NCI-H2227 treated with DMSO at 0.1 percent for 48 hours (cell line): ENCODE measurements around the gene CLCN1.

Source experiments
- DNase-seq: peaks from one replicate; lab custom pipeline; 2025; lab: John Stamatoyannopoulos, UW

Gene CLCN1

GRCh38 chr7:143295870-143296269, 20.0 kb upstream of the CLCN1 start:
- no peak for DNase-seq

- DNase-seq: no peak
Measured at GRCh38 chr7:143296686-143297085, 19.2 kb upstream of the CLCN1 start.

GRCh38 chr7:143299346-143299745, 16.6 kb upstream of the CLCN1 start:
- no peak for DNase-seq

GRCh38 chr7:143299840-143300239, 16.1 kb upstream of the CLCN1 start:
- DNase-seq: no peak

GRCh38 chr7:143300959-143301935, 14.7 kb upstream of the CLCN1 start:
- DNase-seq: no peak

- DNase-seq: no peak
Measured at GRCh38 chr7:143303733-143304132, 12.2 kb upstream of the CLCN1 start.

GRCh38 chr7:143304938-143305337, 11.0 kb upstream of the CLCN1 start:
- no peak for DNase-seq

- DNase-seq: peak; percentile 29
Measured at GRCh38 chr7:143305423-143306070, 10.4 kb upstream of the CLCN1 start.

GRCh38 chr7:143308632-143309031, 7.3 kb upstream of the CLCN1 start:
- no peak for DNase-seq

- DNase-seq: no peak
Measured at GRCh38 chr7:143314127-143314526, 1.8 kb upstream of the CLCN1 start.

GRCh38 chr7:143316492-143316891, 581 bp downstream of the CLCN1 start:
- no peak for DNase-seq

GRCh38 chr7:143318661-143319060, 2.8 kb downstream of the CLCN1 start:
- DNase-seq: no peak

- no peak for DNase-seq
Measured at GRCh38 chr7:143320620-143321019, 4.7 kb downstream of the CLCN1 start.

GRCh38 chr7:143321242-143321641, 5.3 kb downstream of the CLCN1 start:
- DNase-seq: no peak

- no peak for DNase-seq
Measured at GRCh38 chr7:143321734-143322133, 5.8 kb downstream of the CLCN1 start.

- DNase-seq: no peak
Measured at GRCh38 chr7:143322760-143323633, 7.1 kb downstream of the CLCN1 start.

GRCh38 chr7:143323653-143324052, 7.7 kb downstream of the CLCN1 start:
- DNase-seq: no peak

GRCh38 chr7:143325240-143325639, 9.3 kb downstream of the CLCN1 start:
- no peak for DNase-seq

GRCh38 chr7:143327903-143328302, 12.0 kb downstream of the CLCN1 start:
- DNase-seq: no peak

- no peak for DNase-seq
Measured at GRCh38 chr7:143329471-143330170, 13.7 kb downstream of the CLCN1 start.

- DNase-seq: no peak
Measured at GRCh38 chr7:143331179-143331801, 15.4 kb downstream of the CLCN1 start.
